ENCODE measurements around the gene CGA. TPM values are rescaled to one million over a fixed set of nuclear protein-coding genes. Genes with fewer than 3 reads are reported as not detected.

CGA gene
- total RNA-seq, 4 donors from 2014 or later, result not detected

- intact Hi-C loops (cut with DNase I; ENCODE audit: low total_unique reads), result no loop called here
- DNase-seq (no peak), ATAC-seq (no peak)
- Histone ChIP-seq H3K36me3 (no peaks in the 10 kb centered on the region), H3K27ac (no peak overlapping the region), H3K4me3 (no peak overlapping the region), H3K9me3 (no peaks in the 10 kb centered on the region), H3K27me3 (peaks cover 0 to 7% (median 0%) of the 10 kb centered on the region in 3 donors), H3K4me1 (no peaks in the 10 kb centered on the region)
- TF ChIP-seq CTCF (IDR thresholded peaks at IDR 0.05 in 4 of 5, conservative IDR thresholded peaks at IDR 0.05 in 1 of 5) (no peak), POLR2A (IDR thresholded peaks at IDR 0.05) (no peak)
- in situ Hi-C loops (cut with MboI; ENCODE audit: low sequenced_read_pairs in 4 of 4), result loop anchor here in 1 of 4 donors (25.0 kb wide), 1 partner anchor 111 kb away; no protein-coding TSS in a partner anchor
Observed at GRCh38 chr6:87126501-87126900, 31.6 kb upstream of the CGA start.

GRCh38 chr6:87124074-87124473 lies 29.2 kb upstream of the CGA start:
- Histone ChIP-seq H3K9me3 (no peaks in the 10 kb centered on the region), H3K4me3 (no peak overlapping the region), H3K27me3 (peaks cover 0 to 7% (median 0%) of the 10 kb centered on the region in 3 donors), H3K4me1 (no peaks in the 10 kb centered on the region), H3K27ac (no peak overlapping the region), H3K36me3 (no peaks in the 10 kb centered on the region)
- intact Hi-C loops (cut with DNase I; ENCODE audit: low total_unique reads) (no loop called here), in situ Hi-C loops (cut with MboI; ENCODE audit: low sequenced_read_pairs in 4 of 4) (no loop called here)
- TF ChIP-seq POLR2A (IDR thresholded peaks at IDR 0.05), result no peak
- no peak for TF ChIP-seq CTCF (IDR thresholded peaks at IDR 0.05 in 4 of 5, conservative IDR thresholded peaks at IDR 0.05 in 1 of 5)
- ATAC-seq, result no peak
- no peak for DNase-seq

GRCh38 chr6:87122477-87122876 lies 27.6 kb upstream of the CGA start:
- H3K36me3 ChIP-seq, result no peaks in the 10 kb centered on the region
- H3K9me3 ChIP-seq, result no peaks in the 10 kb centered on the region
- TF ChIP-seq POLR2A (IDR thresholded peaks at IDR 0.05) (no peak), CTCF (IDR thresholded peaks at IDR 0.05 in 4 of 5, conservative IDR thresholded peaks at IDR 0.05 in 1 of 5) (no peak)
- H3K4me1 ChIP-seq, result no peaks in the 10 kb centered on the region
- no peak overlapping the region for H3K4me3 ChIP-seq
- intact Hi-C loops (cut with DNase I; ENCODE audit: low total_unique reads), result no loop called here
- peaks cover 0 to 7% (median 0%) of the 10 kb centered on the region in 3 donors for H3K27me3 ChIP-seq
- in situ Hi-C loops (cut with MboI; ENCODE audit: low sequenced_read_pairs in 4 of 4), result no loop called here
- no peak overlapping the region for H3K27ac ChIP-seq
- DNase-seq, result no peak
- no peak for ATAC-seq

- Histone ChIP-seq H3K4me3 (no peak overlapping the region), H3K9me3 (no peaks in the 10 kb centered on the region), H3K27ac (no peak overlapping the region), H3K4me1 (no peaks in the 10 kb centered on the region), H3K27me3 (peaks cover 0 to 7% (median 0%) of the 10 kb centered on the region in 3 donors), H3K36me3 (no peaks in the 10 kb centered on the region)
- in situ Hi-C loops (cut with MboI; ENCODE audit: low sequenced_read_pairs in 4 of 4) (no loop called here), intact Hi-C loops (cut with DNase I; ENCODE audit: low total_unique reads) (no loop called here)
- no peak for TF ChIP-seq CTCF (IDR thresholded peaks at IDR 0.05 in 4 of 5, conservative IDR thresholded peaks at IDR 0.05 in 1 of 5)
- TF ChIP-seq POLR2A (IDR thresholded peaks at IDR 0.05), result no peak
- DNase-seq, result no peak
- ATAC-seq, result no peak
Observed at GRCh38 chr6:87118054-87118453, 23.1 kb upstream of the CGA start.

GRCh38 chr6:87116922-87117321 lies 22.0 kb upstream of the CGA start:
- intact Hi-C loops (cut with DNase I; ENCODE audit: low total_unique reads) (no loop called here), in situ Hi-C loops (cut with MboI; ENCODE audit: low sequenced_read_pairs in 4 of 4) (no loop called here)
- Histone ChIP-seq H3K4me3 (no peak overlapping the region), H3K27ac (no peak overlapping the region), H3K9me3 (no peaks in the 10 kb centered on the region), H3K27me3 (peaks cover 0 to 2% (median 0%) of the 10 kb centered on the region in 3 donors), H3K36me3 (no peaks in the 10 kb centered on the region), H3K4me1 (no peaks in the 10 kb centered on the region)
- ATAC-seq (no peak), DNase-seq (no peak)
- TF ChIP-seq POLR2A (IDR thresholded peaks at IDR 0.05) (no peak), CTCF (IDR thresholded peaks at IDR 0.05 in 4 of 5, conservative IDR thresholded peaks at IDR 0.05 in 1 of 5) (no peak)
